ENCODE results near the gene CD55.

The CD55 gene

GRCh38 chr1:207393610-207394009 is 72.1 kb downstream of the CD55 start:
- H3K4me3 ChIP-seq (replicated peaks; ENCODE audit: insufficient read depth, low read length) = no peak overlapping the region
- no peak for DNase-seq (ENCODE audit: low read depth in 1 of 2, low spot score in 1 of 2)
- TF ChIP-seq CTCF (IDR thresholded peaks at IDR 0.05; ENCODE audit: insufficient read depth, low read length) (no peak), REST (IDR thresholded peaks at IDR 0.05; ENCODE audit: insufficient replicate concordance, low read depth) (no peak), SPI1 (IDR thresholded peaks at IDR 0.05; ENCODE audit: borderline replicate concordance, low read depth) (no peak), GABPA (IDR thresholded peaks at IDR 0.05; ENCODE audit: low read depth) (no peak), POLR2AphosphoS5 (IDR thresholded peaks at IDR 0.05; ENCODE audit: low read depth) (no peak)
- H3K27me3 ChIP-seq (ENCODE audit: insufficient read depth, poor library complexity, severe bottlenecking) = no peaks in the 10 kb centered on the region
- H3K27ac ChIP-seq (replicated peaks) = no peak overlapping the region

GRCh38 chr1:207396168-207396746 is 74.8 kb downstream of the CD55 start:
- H3K27me3 ChIP-seq (ENCODE audit: insufficient read depth, poor library complexity, severe bottlenecking) = no peaks in the 10 kb centered on the region
- H3K4me3 ChIP-seq (replicated peaks; ENCODE audit: insufficient read depth, low read length) = no peak overlapping the region
- no peak overlapping the region for H3K27ac ChIP-seq (replicated peaks)
- TF ChIP-seq CTCF (IDR thresholded peaks at IDR 0.05; ENCODE audit: insufficient read depth, low read length) = no peak
- DNase-seq (ENCODE audit: low read depth in 1 of 2, low spot score in 1 of 2) = no peak

DNA sequence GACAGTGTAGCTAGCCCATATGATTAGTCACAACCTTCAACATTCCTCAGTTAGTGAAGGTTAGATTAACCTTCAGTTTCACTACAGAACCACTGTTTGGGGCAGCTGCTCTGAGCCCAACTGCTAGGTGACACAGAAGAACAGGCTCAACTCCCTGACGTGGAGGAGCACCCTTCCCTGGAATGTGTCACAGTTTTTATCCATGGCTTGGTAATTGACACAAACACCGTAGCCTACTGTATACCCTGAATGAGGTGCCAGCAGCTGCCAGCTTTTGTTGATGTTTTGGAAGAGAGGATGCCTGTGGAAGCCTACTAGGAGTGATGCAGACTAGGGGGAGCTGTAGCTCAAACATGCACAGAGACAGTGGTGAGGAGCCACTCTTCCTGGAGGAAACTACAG is 76.0 kb downstream of the CD55 start:
- Histone ChIP-seq H3K27me3 (ENCODE audit: insufficient read depth, poor library complexity, severe bottlenecking) (no peaks in the 10 kb centered on the region), H3K4me3 (replicated peaks; ENCODE audit: insufficient read depth, low read length) (no peak overlapping the region), H3K27ac (replicated peaks) (no peak overlapping the region)
- no peak for DNase-seq (ENCODE audit: low read depth in 1 of 2, low spot score in 1 of 2)
- TF ChIP-seq REST (IDR thresholded peaks at IDR 0.05; ENCODE audit: insufficient replicate concordance, low read depth) = no peak
- TF ChIP-seq GABPA (IDR thresholded peaks at IDR 0.05; ENCODE audit: low read depth) = no peak
- no peak for TF ChIP-seq SPI1 (IDR thresholded peaks at IDR 0.05; ENCODE audit: borderline replicate concordance, low read depth)
- no peak for TF ChIP-seq POLR2AphosphoS5 (IDR thresholded peaks at IDR 0.05; ENCODE audit: low read depth)
- TF ChIP-seq CTCF (IDR thresholded peaks at IDR 0.05; ENCODE audit: insufficient read depth, low read length) = no peak

DNA sequence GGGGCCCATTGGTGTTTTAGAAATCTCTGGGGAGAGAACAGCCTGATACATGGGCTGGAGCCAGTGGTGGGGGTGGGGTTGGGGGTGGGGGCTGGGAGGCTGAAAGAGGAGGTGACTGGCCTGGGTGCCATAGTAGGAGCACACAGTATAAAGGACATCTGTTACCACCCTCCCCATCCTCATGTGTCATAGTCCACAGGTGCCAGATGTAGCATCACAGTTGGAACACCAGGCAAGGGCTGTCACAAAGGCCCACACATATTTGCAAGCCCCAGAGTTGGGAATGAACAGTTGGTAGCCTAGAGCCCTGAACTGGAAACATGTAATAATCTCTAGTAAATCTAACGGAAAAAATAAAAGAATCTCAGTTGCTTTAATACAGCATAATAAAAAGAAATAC is 77.5 kb downstream of the CD55 start:
- Histone ChIP-seq H3K27ac (replicated peaks) (no peak overlapping the region), H3K27me3 (ENCODE audit: insufficient read depth, poor library complexity, severe bottlenecking) (no peaks in the 10 kb centered on the region), H3K4me3 (replicated peaks; ENCODE audit: insufficient read depth, low read length) (no peak overlapping the region)
- no peak for TF ChIP-seq SPI1 (IDR thresholded peaks at IDR 0.05; ENCODE audit: borderline replicate concordance, low read depth)
- no peak for TF ChIP-seq CTCF (IDR thresholded peaks at IDR 0.05; ENCODE audit: insufficient read depth, low read length)
- TF ChIP-seq GABPA (IDR thresholded peaks at IDR 0.05; ENCODE audit: low read depth) = no peak
- TF ChIP-seq REST (IDR thresholded peaks at IDR 0.05; ENCODE audit: insufficient replicate concordance, low read depth) = no peak
- no peak for TF ChIP-seq POLR2AphosphoS5 (IDR thresholded peaks at IDR 0.05; ENCODE audit: low read depth)
- no peak for DNase-seq (ENCODE audit: low read depth in 1 of 2, low spot score in 1 of 2)
